NCI-H1105 (cell line): ENCODE data around the gene ABLIM3.

ENCODE experiments used
- DNase-seq: peaks from one replicate; lab custom pipeline; 2025; lab: John Stamatoyannopoulos, UW

The ABLIM3 gene

GRCh38 chr5:149133795-149134777 is 7.2 kb upstream of the ABLIM3 start:
- DNase-seq = no peak

DNA sequence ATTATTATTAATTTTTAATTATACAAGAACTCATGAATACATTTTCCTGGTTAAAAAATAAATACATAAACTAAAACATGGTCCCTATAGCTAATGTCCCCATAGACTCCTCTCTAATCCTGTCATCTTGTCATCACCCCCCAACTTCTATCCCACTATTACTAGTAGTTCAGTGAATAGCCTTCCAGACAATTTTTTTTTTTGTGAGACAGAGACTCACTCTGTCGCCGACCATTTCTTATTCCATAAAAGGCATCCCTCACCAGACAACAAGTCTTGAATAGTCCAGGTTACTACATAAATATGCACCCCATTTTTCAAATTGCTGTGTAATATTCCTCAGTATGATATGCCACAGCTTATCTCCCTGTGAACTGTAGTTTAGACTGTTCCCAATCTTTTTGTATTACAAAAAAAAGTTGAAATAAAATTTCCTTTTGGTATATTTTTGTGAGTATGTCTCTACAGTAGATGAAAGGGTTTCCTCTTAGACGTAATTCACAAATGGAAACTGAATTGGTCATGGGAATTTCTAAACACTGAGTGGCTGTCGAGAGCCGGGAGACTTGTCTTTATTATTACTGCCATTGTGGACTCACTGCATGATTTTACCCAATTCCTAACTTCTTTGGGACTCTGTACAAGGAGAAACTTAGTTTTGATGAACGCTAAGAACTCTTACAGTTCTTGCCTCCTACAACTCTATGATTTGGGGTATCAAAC is 6.4 kb upstream of the ABLIM3 start:
- no peak for DNase-seq

GRCh38 chr5:149135536-149136201 is 5.6 kb upstream of the ABLIM3 start:
- DNase-seq = no peak

DNA sequence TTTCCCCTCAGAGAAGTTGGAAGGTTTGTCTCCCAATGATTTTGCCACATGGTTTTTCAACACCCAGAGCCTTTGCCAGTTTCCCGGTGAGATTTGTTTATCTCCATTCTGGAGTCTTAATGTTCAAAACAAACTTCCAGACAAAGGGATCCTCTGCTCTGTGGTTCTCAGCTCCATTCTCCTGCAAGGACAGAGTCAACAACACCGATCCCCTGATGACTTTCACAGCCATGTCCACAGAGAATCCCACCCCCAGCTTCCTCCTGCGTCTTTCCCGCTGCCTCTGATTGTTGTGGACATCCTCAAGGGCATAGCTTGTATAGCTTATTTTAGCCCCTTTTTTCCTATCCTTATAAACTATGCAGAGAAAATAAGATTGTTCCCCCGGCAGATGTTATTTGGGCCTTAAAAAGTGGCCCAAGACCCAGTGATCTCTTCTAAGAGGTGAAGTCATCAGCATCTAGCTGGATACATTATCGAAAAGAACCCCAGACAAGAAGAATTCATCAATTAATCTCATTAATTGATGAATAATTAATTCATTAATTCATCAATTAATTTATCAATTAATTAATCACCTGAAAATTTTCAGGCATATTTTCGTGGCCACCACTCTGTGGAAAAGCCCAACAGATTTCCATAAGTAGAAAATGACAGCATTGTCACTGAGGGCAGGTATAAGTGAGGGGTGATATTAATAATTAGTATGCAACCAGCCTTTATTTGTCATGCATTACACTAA is 2.9 kb upstream of the ABLIM3 start:
- no peak for DNase-seq

- DNase-seq = no peak
Measured at GRCh38 chr5:149140197-149141002, 893 bp upstream of the ABLIM3 start.

- no peak for DNase-seq
Measured at GRCh38 chr5:149141957-149142851, 911 bp downstream of the ABLIM3 start.

- no peak for DNase-seq
Measured at GRCh38 chr5:149143470-149143869, 2.2 kb downstream of the ABLIM3 start.

GRCh38 chr5:149144637-149145036 is 3.3 kb downstream of the ABLIM3 start:
- no peak for DNase-seq

DNA sequence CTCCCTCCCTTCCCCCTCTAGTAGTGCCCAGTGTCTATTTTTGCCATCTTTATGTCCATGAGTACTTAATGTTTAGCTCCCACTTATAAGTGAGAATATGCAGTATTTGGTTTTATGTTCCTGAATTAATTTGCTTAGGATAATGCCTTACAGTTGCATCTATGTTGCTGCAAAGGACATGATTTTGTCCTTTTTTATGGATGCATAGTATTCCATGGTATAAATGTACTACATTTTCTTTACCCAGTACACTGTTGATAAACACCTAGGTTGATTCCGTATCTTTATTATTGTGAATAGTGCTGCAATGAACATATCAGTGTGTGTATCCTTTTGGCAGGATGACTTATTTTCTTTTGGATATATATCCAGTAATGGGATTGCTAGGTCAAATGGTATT is 3.8 kb downstream of the ABLIM3 start:
- DNase-seq = no peak

- no peak for DNase-seq
Measured at GRCh38 chr5:149147676-149148075, 6.4 kb downstream of the ABLIM3 start.

DNA sequence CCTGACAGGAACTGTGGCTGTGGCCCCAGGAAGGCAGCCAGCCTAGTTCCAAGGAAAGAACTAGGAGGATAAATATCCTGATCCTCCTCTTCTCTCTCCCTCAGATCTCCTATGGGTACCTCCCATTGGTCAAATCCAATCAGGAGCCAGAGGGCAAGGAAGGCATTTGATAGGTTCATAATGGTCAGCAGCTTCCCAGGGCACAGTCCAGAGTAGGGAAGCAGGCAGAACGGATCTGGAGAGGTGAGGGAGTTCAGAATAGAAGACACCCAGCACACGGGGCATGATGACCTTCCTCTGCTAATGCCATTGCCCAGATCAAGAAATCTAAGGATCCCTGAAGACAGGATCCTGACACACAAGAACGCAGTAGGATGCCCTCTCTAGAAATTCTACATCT is 8.6 kb downstream of the ABLIM3 start:
- no peak for DNase-seq

DNA sequence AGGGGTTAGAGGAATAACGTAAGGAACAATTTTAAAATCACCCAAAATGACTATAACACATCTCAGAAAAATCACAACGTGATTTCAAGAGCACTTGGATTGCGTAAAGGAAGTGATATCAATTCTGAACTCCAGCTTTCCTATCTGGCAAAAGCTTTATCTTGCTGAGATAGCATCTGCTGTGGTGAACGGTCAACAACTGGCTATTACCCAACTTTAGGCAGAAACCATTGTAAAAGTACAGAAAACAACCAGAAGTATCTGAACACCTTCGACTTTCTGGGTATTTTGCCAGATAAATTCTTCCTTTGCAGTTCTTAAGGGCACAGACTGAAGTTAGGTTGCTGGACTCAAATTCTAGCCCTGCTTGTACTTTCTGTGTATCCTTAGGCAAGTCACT is 9.2 kb downstream of the ABLIM3 start:
- DNase-seq = no peak

DNA sequence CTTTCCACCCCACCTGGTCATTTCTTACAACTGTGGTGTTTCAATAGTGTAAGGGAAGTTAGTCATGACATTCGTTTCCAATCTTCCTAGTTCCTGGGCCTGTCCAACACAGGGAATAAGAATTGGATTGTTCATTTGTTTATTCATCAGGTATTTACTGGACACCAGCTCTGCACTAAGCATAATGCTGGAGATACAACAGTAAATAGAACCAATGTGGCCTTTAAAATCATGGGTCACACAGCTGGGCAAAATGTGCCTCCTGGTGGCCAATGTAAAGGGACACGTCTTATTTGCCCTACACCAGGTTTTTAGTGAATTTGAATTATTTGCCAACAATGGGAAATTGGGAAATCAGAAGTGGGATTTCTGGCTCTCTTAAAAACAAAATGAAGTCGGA is 10.4 kb downstream of the ABLIM3 start:
- DNase-seq = no peak

GRCh38 chr5:149152317-149152746 is 11.0 kb downstream of the ABLIM3 start:
- DNase-seq = no peak

DNA sequence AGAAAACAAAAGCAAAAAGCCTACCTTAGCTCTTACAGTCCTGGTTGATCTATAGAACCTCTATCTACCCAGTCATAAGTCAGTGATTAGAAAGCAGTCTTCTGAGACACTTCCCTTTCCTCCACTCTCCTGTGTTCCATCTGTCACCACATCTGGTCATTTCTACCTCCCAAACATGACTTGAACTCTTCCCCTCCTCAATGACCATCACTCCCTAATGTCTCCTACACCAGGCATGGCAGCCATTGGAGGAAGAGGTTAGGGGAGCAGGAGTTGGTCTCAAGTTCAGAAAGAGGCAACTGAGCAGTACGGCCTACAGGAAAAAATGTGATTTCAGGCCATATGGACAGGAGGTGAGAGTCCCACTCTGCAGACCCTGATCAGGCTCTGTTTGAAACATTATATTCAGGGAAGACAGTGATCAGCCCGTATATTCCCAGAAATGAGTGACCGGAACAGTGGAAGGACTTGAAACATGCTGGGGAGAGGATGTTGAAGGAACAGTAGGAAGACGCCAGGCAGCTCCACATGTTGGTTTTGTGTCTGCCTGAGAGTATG is 12.0 kb downstream of the ABLIM3 start:
- no peak for DNase-seq

- DNase-seq = no peak
Measured at GRCh38 chr5:149153751-149154610, 12.7 kb downstream of the ABLIM3 start.

- DNase-seq = no peak
Measured at GRCh38 chr5:149154650-149155049, 13.4 kb downstream of the ABLIM3 start.

GRCh38 chr5:149156435-149157083 is 15.3 kb downstream of the ABLIM3 start:
- no peak for DNase-seq
